ENCODE measurements around the gene CFAP20DC.
"Not testable (repeated sequence)": the region's sequence is repeated elsewhere in the genome, so short reads cannot be mapped to it uniquely, and the experiment has no call there.

Gene CFAP20DC

DNA sequence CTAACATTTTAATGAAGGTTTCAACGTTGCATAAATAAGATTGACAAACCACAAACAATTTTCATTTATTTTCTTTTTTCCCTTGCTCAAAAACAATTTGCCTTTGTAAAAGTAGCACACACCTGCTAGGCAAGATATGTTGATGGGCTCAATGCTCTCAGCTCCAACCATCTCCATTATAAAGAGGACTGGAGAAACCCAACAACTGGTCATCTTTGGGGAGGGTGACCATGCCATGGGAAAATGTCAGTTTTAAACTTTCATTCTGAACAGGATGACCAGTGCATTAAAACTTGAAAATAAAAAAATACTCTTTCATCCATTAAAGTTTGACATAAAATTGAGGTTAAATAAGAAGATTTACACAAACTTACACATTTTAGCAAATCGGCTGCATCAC is 183.7 kb downstream of the CFAP20DC start:
- TF ChIP-seq, protein P1, sequence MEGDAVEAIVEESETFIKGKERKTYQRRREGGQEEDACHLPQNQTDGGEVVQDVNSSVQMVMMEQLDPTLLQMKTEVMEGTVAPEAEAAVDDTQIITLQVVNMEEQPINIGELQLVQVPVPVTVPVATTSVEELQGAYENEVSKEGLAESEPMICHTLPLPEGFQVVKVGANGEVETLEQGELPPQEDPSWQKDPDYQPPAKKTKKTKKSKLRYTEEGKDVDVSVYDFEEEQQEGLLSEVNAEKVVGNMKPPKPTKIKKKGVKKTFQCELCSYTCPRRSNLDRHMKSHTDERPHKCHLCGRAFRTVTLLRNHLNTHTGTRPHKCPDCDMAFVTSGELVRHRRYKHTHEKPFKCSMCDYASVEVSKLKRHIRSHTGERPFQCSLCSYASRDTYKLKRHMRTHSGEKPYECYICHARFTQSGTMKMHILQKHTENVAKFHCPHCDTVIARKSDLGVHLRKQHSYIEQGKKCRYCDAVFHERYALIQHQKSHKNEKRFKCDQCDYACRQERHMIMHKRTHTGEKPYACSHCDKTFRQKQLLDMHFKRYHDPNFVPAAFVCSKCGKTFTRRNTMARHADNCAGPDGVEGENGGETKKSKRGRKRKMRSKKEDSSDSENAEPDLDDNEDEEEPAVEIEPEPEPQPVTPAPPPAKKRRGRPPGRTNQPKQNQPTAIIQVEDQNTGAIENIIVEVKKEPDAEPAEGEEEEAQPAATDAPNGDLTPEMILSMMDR (conservative IDR thresholded peaks at IDR 0.05), result no peak
- H3K27ac ChIP-seq, result no peak overlapping the region

DNA sequence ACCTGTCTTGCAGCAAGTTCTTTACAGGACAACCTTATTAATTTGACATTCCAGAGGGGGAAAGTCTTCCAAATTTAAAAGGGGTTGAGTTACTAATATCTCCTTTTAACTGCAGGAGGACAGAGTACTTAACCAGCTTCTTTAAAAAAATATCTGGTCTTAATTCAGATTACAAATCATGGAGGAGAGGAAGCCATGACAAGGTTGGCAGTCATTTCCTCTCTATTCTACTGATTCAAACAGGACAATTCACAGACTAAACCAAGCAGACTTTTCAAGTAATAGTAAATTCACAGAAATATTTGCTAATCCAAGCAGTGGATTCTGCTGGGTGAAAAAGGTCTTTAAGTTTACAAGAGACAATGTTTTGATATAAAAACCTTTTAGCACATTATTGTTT is 185.3 kb downstream of the CFAP20DC start:
- no peak overlapping the region for H3K27ac ChIP-seq
- TF ChIP-seq, protein P1 (conservative IDR thresholded peaks at IDR 0.05), result no peak

DNA sequence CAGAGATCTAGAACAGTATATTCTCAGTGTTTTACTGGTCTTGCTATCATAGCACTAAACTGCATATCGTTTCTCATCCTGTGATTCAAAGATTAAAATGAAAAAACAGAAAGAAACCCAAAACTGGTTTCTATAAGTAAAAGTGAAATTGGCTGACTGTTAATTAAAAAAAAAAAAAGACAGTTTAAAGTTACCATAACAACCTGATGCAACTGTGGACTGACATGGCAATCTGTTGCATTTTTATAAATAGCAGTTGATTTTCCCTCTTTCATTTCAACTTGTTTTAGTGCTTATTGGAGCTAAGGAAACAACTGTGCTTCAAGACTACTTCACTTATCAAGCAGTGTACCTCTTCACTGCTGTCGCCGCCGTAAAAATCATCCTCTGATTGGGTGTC is 186.6 kb downstream of the CFAP20DC start:
- TF ChIP-seq, protein P1 (conservative IDR thresholded peaks at IDR 0.05), result no peak
- H3K27ac ChIP-seq, result no peak overlapping the region

DNA sequence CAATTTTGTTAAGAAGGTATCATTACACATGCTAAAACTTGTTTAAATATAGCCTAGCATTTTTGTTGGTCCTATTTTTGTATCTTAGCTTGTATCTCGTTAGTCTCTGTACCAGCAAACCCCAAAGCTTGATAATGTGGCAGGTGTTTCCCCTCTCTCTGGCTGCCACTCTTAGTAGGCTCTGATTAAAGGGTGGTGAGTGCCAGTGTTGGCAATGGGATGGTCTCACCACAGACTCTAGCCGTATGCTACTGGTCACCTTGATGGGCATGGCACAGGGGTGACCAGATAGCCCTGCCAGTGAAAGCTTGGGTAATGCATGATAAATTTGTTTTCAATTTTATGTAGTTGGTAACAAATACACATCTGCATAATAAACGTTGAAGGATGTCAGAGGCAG is 188.3 kb downstream of the CFAP20DC start:
- TF ChIP-seq, protein P1 (conservative IDR thresholded peaks at IDR 0.05), result no peak
- no peak overlapping the region for H3K27ac ChIP-seq

DNA sequence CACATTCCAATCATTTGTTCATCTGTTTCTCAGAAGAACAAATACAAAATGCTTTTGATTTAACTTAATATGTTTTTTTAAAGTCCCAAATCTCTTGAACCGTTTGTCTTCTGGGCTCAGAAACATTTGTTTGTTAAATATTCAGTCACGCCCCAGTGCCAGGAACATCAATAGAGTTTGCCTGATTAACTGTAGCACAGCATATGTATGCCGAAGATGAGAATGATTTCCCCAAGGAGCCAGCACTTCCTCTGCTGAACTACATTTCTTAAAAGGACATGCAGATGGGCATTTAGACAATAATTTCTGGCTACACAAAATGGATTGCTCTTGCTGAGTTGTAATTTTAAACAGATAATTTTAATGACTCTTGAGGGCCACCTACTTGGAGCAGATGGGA is 191.7 kb downstream of the CFAP20DC start:
- TF ChIP-seq, protein P1 (conservative IDR thresholded peaks at IDR 0.05), result no peak
- H3K27ac ChIP-seq, result no peak overlapping the region

DNA sequence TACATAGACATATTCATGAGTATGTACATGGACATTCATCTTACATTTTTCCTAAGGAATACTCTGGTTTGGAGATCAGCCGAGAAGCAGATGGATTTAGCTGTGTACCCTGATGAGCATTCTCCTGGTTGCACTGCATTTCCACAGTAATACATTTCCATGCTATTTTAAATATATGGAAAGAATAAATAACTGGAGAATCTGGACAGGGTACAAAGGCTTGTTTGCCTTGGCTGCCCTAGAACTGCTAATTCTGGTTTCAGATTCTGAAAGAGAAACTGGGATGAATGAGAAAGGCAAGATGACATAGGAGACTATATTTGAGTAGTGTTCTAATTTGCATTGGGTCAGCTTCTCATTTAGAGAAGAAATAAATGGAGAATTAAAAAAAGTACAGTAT is 192.4 kb downstream of the CFAP20DC start:
- TF ChIP-seq, protein P1 (conservative IDR thresholded peaks at IDR 0.05), result no peak
- no peak overlapping the region for H3K27ac ChIP-seq

DNA sequence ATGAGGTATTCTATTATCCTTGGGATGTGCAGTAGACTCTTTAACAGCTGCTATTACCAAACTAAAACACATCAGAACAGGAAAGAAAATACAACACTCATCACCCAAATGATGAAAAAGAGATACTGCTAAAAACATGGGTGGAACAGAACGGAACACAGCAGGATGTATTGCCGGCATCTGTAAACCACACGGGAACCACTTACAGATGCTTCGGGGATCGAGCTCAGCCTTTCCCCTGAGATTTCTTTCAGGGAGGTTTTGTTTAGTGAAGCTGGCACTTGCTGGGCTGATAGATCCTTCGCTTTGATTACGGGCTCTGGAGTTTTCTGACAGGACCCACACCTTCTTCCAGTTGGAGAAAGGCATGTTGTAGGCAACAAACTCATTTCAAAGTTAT is 201.0 kb downstream of the CFAP20DC start:
- TF ChIP-seq, protein P1 (conservative IDR thresholded peaks at IDR 0.05), result no peak
- no peak overlapping the region for H3K27ac ChIP-seq

DNA sequence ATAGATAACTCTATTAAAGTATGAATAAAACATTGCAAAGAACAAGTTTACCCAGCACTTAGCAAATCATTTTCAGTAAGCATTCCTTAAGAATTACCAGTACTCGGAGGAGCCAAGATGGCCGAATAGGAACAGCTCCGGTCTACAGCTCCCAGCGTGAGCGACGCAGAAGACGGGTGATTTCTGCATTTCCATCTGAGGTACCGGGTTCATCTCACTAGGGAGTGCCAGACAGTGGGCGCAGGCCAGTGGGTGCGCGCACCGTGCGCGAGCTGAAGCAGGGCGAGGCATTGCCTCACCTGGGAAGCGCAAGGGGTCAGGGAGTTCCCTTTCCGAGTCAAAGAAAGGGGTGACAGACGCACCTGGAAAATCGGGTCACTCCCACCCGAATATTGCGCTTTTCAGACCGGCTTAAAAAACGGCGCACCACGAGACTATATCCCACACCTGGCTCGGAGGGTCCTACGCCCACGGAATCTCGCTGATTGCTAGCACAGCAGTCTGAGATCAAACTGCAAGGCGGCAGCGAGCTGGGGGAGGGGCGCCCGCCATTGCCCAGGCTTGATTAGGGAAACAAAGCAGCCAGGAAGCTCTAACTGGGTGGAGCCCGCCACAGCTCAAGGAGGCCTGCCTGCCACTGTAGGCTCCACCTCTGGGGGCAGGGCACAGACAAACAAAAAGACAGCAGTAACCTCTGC is 207.6 kb downstream of the CFAP20DC start:
- H3K27ac ChIP-seq, result not testable (repeated sequence)

Data from VCaP (cell line).